Activated CD4-positive, CD25-positive, alpha-beta regulatory T cell treated with anti-CD3 and anti-CD28 coated beads, Interleukin-2, amount 50 U/mL, for 16 hours (primary cell): ENCODE measurements around the gene NFYC.
"Not testable (repeated sequence)": the region's sequence is repeated elsewhere in the genome, so short reads cannot be mapped to it uniquely, and the experiment has no call there.

Source experiments
- DNase-seq: peaks from one replicate; pipeline ENCODE4 v3.0.0-alpha.2; 2020; ENCODE audit warnings: low read depth, low spot score

The NFYC gene

GRCh38 chr1:40665335-40666171 is 26.0 kb upstream of the NFYC start, which contains the start of gene RIMS3:
Gene RIMS3 (minus strand): TSS chr1:40665682. CDS start chr1:40641925, 23,757 bp downstream.
- peak; percentile 58 for DNase-seq

GRCh38 chr1:40668769-40669525 is 22.6 kb upstream of the NFYC start:
- DNase-seq: peak; percentile 46

DNA sequence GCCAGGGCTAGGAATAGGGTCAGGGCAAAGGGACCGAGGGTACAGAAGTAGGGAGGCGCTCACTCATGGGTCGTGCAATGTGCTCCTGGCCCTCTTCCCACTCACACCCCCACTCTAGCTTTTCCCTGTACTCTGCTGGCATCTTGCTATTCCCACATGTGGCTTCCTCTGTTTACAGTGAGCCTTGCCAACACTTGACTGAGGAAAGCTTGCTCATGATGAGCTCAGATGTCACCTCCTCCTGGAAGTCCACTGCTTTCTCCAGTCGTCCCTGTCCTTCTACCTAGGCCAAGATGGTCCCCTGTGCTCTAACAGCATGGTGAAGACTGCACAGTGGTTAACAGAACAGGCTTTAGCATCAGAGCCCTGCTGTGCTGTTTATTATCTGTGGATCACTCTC is 18.1 kb upstream of the NFYC start:
- no peak for DNase-seq

GRCh38 chr1:40676501-40676900 is 15.0 kb upstream of the NFYC start:
- no peak for DNase-seq

- no peak for DNase-seq
These were observed 12.1 kb upstream of the NFYC start for GRCh38 chr1:40679165-40679953.

DNA sequence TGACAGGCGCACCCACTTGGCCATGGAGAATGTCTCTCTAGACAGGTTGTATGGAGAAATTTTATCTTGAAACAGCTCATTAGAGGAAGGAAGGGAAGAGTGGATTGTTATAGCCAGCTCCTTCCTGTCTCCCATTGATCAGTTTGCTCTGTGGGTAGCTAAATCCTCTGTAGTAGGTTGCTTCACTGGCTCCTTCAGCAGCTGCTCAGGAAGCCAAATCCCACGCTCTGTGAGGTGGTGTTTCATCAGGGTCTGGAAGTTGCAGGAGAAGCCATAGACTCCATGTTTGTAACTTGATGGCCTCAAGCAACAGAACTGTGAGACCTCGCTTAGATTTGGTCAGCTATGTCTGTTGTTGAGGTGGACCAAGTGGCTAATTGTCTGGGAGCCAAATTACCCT is 6.8 kb upstream of the NFYC start:
- no peak for DNase-seq

GRCh38 chr1:40687059-40687458 is 4.4 kb upstream of the NFYC start:
- no peak for DNase-seq

DNA sequence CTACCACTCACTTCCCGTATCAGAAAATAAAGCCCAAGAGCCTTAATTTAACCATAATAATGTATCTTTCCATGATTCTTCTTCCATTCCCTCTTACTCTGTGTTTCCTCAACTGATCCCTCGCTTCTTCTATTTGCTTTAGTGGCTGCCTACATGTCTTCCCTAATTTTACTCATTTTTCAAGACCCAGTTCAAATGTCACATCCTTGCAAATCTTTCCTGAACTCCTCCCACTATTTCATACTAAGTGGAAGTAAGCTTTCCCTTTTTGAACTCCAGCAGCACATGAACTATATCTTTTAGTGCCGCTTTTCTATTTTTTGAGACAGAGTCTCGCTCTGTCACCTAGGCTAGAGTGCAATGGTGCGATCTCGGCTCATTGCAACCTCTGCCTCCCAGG is 3.8 kb upstream of the NFYC start:
- no peak for DNase-seq

- no peak for DNase-seq
These were observed 1.8 kb upstream of the NFYC start for GRCh38 chr1:40689737-40690136.

- no peak for DNase-seq
These were observed 550 bp upstream of the NFYC start for GRCh38 chr1:40690771-40691537.

- no peak for DNase-seq
These were observed 958 bp downstream of the NFYC start for GRCh38 chr1:40692429-40692895.

- no peak for DNase-seq
These were observed 1.9 kb downstream of the NFYC start for GRCh38 chr1:40693425-40693824.

DNA sequence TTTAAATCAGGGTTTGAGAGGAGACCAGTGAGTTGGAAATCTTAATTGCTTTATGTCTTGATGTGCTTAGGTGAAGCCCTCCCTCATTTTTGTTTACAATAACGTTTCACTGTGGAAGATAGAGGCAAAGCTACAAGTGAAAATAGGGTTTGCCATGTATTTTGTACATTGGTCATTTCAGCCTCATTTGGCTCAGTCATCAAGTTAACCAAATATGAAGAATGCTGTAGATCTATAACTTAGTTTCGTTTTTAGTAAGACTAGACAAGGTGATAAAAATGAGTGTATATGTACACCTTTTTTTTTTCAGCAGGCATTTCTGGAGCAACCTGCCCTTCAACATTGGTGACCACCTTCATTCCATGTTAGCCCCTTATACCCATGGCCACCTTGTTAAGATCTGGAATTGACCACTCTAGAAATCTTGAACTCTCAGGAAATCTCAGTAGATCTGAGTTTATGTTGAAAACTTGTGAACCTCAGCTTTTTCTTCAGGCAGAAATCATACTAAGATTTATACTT is 2.9 kb downstream of the NFYC start:
- DNase-seq: no peak

- no peak for DNase-seq
These were observed 4.8 kb downstream of the NFYC start for GRCh38 chr1:40696294-40696693.

- DNase-seq: no peak
These were observed 5.9 kb downstream of the NFYC start for GRCh38 chr1:40697436-40697835.

- DNase-seq: no peak
These were observed 8.3 kb downstream of the NFYC start for GRCh38 chr1:40699787-40700186.

DNA sequence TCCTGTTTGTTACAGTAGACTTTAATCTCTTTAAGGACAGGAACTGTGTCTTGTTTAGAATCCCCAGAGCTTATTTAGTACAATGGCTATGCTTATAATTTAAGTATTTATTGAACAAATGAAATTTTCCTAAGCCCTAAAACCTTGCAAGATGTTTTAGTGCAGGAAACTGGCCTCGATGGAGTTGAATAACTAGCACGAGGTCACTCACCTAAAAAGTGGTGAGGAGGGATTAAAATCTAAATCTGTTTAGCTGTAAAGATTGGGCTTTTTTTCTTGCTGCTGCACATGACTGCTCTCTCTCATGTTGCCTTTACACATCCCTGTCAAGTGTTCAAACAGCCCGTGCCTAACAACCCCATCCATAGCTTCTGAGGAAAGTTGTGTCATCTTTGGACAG is 10.2 kb downstream of the NFYC start:
- no peak for DNase-seq

DNA sequence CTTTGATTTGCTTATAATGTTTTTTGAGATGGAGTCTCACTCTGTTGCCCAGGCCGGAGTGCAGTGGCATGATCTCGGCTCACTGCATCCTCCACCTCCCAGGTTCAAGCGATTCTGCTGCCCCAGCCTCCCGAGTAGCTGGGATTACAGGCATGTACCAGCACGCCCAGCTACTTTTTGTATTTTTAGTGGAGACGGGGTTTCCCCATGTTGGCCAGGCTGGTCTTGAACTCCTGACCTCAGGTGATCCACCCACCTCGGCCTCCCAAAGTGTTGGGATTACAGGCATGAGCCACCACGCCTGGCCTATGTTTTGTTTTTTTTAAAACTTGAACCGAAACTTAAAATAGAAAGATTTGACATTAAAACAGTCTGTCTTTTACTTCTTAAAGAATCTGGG is 11.3 kb downstream of the NFYC start:
- DNase-seq: not testable (repeated sequence)

DNA sequence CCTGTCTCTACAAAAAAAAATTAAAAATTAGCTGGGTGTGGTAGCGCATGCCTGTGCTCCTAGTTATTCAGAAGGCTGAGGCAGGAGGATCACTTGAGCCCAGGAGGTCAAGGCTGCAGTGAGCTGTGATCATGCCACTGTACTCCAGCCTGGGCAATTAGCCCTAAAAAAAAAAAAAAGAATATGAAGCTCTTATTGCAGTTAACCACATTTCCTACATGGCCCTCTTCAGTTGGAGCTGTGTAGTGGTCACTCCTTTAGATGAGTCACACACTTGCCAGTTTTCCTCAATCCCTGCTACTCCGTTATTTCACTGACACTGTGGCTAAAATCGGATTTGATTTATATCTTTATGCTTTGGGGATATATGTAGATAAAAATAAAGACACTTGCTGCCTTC is 11.8 kb downstream of the NFYC start:
- no peak for DNase-seq

- DNase-seq: no peak
These were observed 13.6 kb downstream of the NFYC start for GRCh38 chr1:40704817-40705733.
